LoVo (cell line): ENCODE data around the gene DNAH11.

Experiments used
- DNase-seq: peaks from one replicate; pipeline ENCODE4 v3.0.0-alpha.2; 2016; ENCODE audit warnings: low spot score

DNAH11 gene

GRCh38 chr7:21938463-21938862, 395.6 kb downstream of the DNAH11 start:
- DNase-seq = no peak

DNA sequence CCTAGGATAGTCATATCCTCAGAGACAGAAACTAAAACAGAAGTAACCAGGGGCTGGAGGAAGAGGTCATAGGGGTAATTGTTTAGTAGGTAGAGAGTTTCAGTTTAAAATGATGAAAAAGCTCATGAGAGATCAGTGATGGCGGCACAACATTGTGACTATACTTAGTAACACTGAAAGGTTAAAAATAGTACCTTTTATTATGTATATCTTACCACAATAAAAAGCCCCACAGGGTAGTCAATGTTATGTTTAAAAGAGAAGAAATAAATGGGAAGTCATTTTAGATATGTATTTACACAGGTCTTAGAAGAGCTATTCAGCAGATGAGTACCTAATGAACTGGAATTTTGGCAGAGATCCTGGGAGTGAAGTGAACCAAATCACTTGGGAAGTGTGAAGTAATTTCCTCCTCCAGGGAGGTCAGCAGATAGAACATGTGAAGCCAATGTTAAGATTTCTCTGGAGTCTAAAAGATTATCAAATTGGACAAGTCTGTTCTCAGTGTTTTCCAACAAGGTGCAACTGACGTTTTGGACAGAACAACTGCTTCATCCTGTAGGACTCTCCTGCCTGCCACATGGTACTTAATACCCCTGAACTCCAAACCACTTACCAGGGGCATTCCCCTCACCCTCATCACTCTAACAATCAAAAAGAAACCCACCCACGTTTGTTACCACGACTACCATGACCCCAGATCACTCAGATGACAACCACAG, 396.5 kb downstream of the DNAH11 start:
- no peak for DNase-seq

DNA sequence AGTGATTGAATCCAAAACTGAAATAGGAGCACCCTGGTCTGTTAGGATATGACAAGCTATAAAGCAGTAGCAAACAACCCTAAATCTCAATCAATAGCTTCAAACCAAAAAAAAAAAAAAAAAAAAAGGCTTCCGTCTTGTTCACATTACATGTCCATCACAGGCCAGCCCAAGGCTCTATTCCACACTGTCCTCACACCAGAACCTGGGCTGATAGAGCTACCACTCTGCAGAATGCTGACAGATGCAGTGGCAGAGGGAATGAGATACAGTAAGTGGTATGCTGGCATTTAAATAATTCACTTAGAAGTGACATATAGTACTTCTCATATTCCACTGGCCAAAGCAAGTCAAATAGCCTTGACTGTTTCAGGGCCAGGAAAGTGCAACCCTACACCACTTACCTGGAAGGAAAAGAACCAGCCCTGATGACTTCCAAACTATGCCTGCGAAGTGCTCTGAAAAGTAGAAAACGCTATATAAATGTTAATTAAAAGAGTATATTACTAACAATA, 397.1 kb downstream of the DNAH11 start:
- no peak for DNase-seq

- DNase-seq = peak; percentile 38
Observed at GRCh38 chr7:21941611-21942141, 398.8 kb downstream of the DNAH11 start.

DNA sequence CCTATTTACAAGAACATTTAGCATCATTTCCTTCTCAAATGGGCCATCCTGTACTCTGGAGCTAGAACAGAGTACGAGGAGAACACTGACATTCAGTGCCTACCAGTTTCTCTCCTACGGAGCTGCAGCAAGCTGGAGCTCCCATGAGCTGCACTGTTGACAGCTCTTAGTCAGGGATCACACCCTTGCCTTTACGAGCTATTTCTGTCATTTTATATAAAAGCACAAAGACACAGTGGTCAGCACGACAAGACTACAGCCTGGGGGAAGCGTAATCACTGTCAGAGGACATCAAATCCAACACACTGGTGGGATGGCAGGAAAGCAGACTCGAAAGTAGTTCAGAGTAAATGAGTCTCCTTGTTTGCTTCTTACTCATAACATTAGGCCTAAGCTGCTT, 400.1 kb downstream of the DNAH11 start:
- peak; percentile 20 for DNase-seq

- no peak for DNase-seq
Observed at GRCh38 chr7:21943436-21943835, 400.6 kb downstream of the DNAH11 start.

DNA sequence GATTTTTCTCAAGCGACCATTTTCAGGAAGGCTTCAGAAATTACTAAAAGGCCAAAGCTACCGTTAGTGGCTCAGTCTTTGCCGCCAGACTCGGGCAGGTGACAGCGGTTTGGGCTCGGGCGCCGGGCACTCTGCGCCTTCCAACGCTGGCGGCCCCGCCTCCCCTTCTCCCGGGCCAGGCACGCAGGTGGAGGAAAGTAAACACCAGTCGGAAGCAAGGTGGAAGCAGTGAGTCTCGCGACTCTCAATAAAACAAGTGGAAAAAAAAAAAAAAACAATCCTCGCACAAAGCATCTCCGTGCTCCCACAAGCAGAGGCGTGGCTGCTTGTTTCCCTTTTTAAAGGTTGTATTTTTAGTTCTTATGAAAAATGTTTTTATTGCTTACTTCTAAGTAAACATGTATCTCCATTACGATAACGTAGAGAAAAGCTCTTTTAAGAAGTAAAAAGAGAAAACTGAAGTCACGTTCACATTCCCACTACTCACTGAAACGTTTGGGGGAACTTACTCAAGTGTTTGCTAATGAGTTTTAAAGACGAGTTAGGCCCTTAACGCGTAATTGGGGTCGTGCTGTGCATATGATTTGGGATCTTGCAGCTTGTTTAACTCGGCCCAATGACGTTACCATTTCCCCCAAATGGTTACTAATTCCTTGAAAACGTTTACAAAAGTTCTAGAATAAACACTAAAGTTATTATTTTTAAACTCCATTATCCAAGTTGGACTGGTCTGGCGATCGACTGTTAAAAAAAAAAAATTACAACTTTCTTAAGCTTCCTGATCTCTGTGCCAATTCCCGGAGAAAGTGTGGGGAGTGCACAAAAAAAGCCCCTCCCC, 402.0 kb downstream of the DNAH11 start:
- DNase-seq = peak; percentile 85

DNA sequence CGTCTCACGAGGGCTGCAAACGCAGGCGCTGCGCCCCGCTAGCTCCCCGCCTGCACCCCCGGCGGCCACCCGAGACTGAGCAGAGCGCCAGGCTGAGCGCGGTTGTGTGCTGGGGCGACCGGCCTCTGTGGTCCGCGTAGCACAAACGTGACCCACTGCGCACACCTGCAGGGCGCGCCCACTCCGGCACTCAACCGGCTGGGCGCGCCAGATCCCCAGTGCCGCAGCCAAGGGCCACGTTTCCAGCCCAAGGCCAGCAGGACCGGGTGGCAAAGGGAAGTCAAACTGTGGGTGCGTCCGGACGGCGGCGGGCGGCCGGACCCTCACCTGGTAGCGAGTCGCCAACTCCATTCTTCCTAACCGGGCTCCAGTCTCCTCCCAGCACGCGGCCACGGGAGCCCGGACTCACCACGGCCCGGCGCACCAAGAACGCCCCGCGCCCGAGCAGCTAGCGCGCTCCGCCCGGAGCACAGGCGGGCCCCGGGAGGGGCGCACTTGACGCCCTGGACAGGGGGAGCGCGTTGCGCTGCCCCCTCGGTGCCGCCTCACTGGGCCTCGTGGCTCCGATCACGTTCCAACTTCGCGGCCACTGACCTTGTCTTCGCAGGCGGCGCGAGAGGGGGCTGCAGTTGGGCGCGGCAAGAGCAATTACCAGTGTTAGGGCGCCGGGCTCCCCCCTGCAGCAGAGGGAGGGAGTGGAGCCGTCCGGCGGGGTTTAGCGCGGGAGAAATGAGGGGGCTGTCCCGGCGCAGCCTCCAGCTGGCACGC, 402.8 kb downstream of the DNAH11 start, which contains the start of gene CDCA7L:
Gene CDCA7L (minus strand): TSS at position 446 of the 768 bp plus-strand sequence. CDS start 95 bp downstream, at position 351.
- peak; percentile 80 for DNase-seq

- no peak for DNase-seq
Observed at GRCh38 chr7:21946222-21946709, 403.4 kb downstream of the DNAH11 start.

- DNase-seq = no peak
Observed at GRCh38 chr7:21947056-21947455, 404.2 kb downstream of the DNAH11 start.

DNA sequence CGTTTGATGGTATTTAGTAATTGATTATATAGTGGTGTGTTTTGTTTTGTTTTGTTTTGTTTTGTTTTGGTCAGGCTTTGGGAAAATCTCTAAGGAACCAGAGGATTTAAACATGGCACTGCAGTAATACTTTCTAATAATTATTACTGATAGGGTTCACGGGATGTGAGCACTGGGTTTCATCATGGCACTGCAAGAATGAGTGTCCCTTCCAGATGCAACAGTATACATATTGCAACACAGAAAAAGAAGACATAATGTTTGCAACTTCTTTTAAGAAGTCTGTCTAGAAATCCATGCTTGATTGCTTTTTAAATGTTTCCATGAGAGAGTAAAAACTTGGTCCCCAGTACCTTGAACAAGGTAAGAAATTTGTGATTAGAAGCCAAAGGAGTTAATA, 405.1 kb downstream of the DNAH11 start:
- DNase-seq = no peak

DNA sequence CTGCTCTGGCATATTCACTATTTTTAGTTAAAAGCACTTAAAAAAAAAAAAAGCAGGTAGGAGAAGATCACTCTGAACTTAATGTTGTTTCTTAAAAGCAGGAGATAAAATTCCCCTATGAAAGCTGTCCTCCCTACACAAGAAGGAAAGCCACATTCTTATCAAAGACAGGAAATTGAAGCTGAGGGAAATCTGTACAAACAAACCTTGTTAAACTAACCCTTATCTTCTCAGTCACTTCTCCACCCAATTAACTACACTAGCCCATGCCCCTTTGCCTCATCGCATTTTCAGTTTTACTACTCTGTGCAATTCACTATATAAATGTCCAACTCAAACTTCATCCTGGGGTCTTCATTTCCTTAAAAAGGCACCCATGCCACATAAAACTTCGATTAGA, 405.5 kb downstream of the DNAH11 start:
- no peak for DNase-seq

- DNase-seq = no peak
Observed at GRCh38 chr7:21948887-21949540, 406.2 kb downstream of the DNAH11 start.
